H1 (cell line): ENCODE measurements around the gene ZNF83. TPM values are rescaled to one million over a fixed set of nuclear protein-coding genes. Genes with fewer than 3 reads are reported as not detected.
"Not testable (repeated sequence)": the region's sequence is repeated elsewhere in the genome, so short reads cannot be mapped to it uniquely, and the experiment has no call there.

Source experiments
- CTCF ChIA-PET: fragments of 300-600 bp; sonication (Branson Sonifier 250); formaldehyde crosslinking; loops from one replicate; lab custom pipeline; 2021; ENCODE audit not compliant: partially characterized antibody; lab: Charles Lee
- POLR2A ChIA-PET: fragments of 300-600 bp; sonication (Branson Sonifier 250); formaldehyde crosslinking; loops from one replicate; lab custom pipeline; 2021; ENCODE audit warnings: inconsistent platforms; ENCODE audit not compliant: partially characterized antibody; lab: Charles Lee
- DNase-seq, 2 experiments: peaks; one replicate each; pipeline versions ENCODE4 v3.0.0 to v3.0.0-alpha.2; 2010 to 2022; ENCODE audit warnings: low spot score in 2 of 2, low read depth in 1 of 2, mixed read lengths in 1 of 2
- FAIRE-seq: peaks from 2 replicates; lab custom pipeline; 2011; peaks lifted over from hg19 to GRCh38; lab: Jason Lieb, UNC
- H2AFZ ChIP-seq: 2 replicates; pipeline ENCODE4 v1.8.1; 2012; ENCODE audit warnings: low read length, inconsistent platforms
- H2AK5ac ChIP-seq: 2 replicates; pipeline ENCODE4 v1.6.1; 2013; ENCODE audit warnings: low read depth, low read length
- H2BK120ac ChIP-seq: replicated peaks from 2 replicates; pipeline ENCODE3; 2013; ENCODE audit warnings: low read depth, low read length, inconsistent platforms
- H2BK12ac ChIP-seq: 2 replicates; pipeline ENCODE4 v1.6.1; 2013; ENCODE audit warnings: low read depth, low read length
- H2BK15ac ChIP-seq: 2 replicates; pipeline ENCODE4 v1.6.1; 2013; ENCODE audit warnings: low read length
- H2BK20ac ChIP-seq: 2 replicates; pipeline ENCODE4 v1.6.1; 2013; ENCODE audit warnings: low read length
- H2BK5ac ChIP-seq: 2 replicates; pipeline ENCODE4 v1.6.1; 2013; ENCODE audit warnings: low read depth, low read length
- H3K14ac ChIP-seq: 2 replicates; pipeline ENCODE4 v1.6.1; 2013; ENCODE audit warnings: inconsistent platforms; ENCODE audit not compliant: insufficient read length
- H3K18ac ChIP-seq: 2 replicates; pipeline ENCODE4 v1.6.1; 2013; ENCODE audit warnings: low read length; ENCODE audit errors: extremely low read depth
- H3K23ac ChIP-seq: 2 replicates; pipeline ENCODE4 v1.6.1; 2013; ENCODE audit warnings: inconsistent platforms; ENCODE audit not compliant: insufficient read length
- H3K23me2 ChIP-seq: 2 replicates; pipeline ENCODE4 v1.6.1; 2013; ENCODE audit warnings: low read depth, low read length
- H3K27ac ChIP-seq: 2 replicates; pipeline ENCODE4 v1.6.1; 2011; ENCODE audit warnings: low read depth, low read length, inconsistent platforms
- H3K27me3 ChIP-seq, 4 experiments: replicated peaks in 1 of 4; 1 replicate in 1 of 4; 2 replicates in 3 of 4; pipeline versions ENCODE4 v1.6.1 to v1.8.1; 2011 to 2013; ENCODE audit warnings: low read length in 3 of 4, mild to moderate bottlenecking in 3 of 4, inconsistent platforms in 2 of 4, mixed read lengths in 2 of 4, moderate library complexity in 1 of 4; ENCODE audit not compliant: control insufficient read depth in 3 of 4, insufficient read depth in 3 of 4; ENCODE audit errors: extremely low read depth in 1 of 4
- H3K36me3 ChIP-seq, 4 experiments: 2 replicates each; pipeline versions ENCODE4 v1.6.1 to v1.8.1; 2011 to 2013; ENCODE audit warnings: mild to moderate bottlenecking in 4 of 4, low read length in 3 of 4, moderate library complexity in 2 of 4, control low read depth in 1 of 4, inconsistent platforms in 1 of 4; ENCODE audit not compliant: insufficient read depth in 4 of 4, control insufficient read depth in 2 of 4
- H3K4ac ChIP-seq: replicated peaks from 2 replicates; pipeline ENCODE3; 2013; ENCODE audit warnings: low read length, low read depth, mixed read lengths, inconsistent platforms; ENCODE audit not compliant: insufficient read length
- H3K4me1 ChIP-seq, 4 experiments: replicated peaks in 1 of 4; 1 replicate in 1 of 4; 2 replicates in 3 of 4; pipeline versions ENCODE4 v1.6.1 to v1.8.1; 2011 to 2013; ENCODE audit warnings: low read length in 3 of 4, inconsistent platforms in 2 of 4, mixed read lengths in 1 of 4; ENCODE audit not compliant: insufficient read depth in 4 of 4, control insufficient read depth in 3 of 4
- H3K4me2 ChIP-seq, 2 experiments: 2 replicates each; pipeline versions ENCODE4 v1.6.1 to v1.8.1; 2011 to 2013; ENCODE audit warnings: low read depth in 2 of 2, low read length in 2 of 2, control low read depth in 1 of 2, inconsistent platforms in 1 of 2, mild to moderate bottlenecking in 1 of 2; ENCODE audit not compliant: insufficient read depth in 1 of 2
- H3K4me3 ChIP-seq, 4 experiments: fragments of 200-600, 300-600 bp in 1 of 4; sonication (generic), shearing (Covaris generic), sonication (Bioruptor Twin) in 1 of 4; 2 replicates each; pipeline versions ENCODE4 v1.5.1 to v1.8.1; 2011 to 2016; ENCODE audit warnings: low read length in 4 of 4, low read depth in 3 of 4, control low read depth in 2 of 4, inconsistent platforms in 2 of 4, mild to moderate bottlenecking in 2 of 4, mixed read lengths in 1 of 4, moderate library complexity in 1 of 4; ENCODE audit not compliant: insufficient read depth in 2 of 4; ENCODE audit errors: extremely low read depth in 1 of 4
- H3K56ac ChIP-seq: replicated peaks from 2 replicates; pipeline ENCODE3; 2013; ENCODE audit warnings: low read depth, mild to moderate bottlenecking, mixed read lengths, low read length, inconsistent platforms; ENCODE audit not compliant: insufficient read length
- H3K79me1 ChIP-seq: 2 replicates; pipeline ENCODE4 v1.6.1; 2013; ENCODE audit warnings: low read depth, low read length, control low read depth
- H3K79me2 ChIP-seq, 2 experiments: 2 replicates each; pipeline versions ENCODE4 v1.6.1 to v1.8.1; 2012 to 2013; ENCODE audit warnings: low read length in 2 of 2, mild to moderate bottlenecking in 2 of 2, inconsistent platforms in 1 of 2; ENCODE audit not compliant: insufficient read depth in 2 of 2, control insufficient read depth in 1 of 2
- H3K9ac ChIP-seq, 4 experiments: replicated peaks in 1 of 4; 1 replicate in 1 of 4; 2 replicates in 3 of 4; pipeline versions ENCODE4 v1.6.1 to v1.8.1; 2011 to 2013; ENCODE audit warnings: low read depth in 3 of 4, low read length in 3 of 4, control low read depth in 2 of 4, mild to moderate bottlenecking in 2 of 4, moderate library complexity in 2 of 4, inconsistent platforms in 1 of 4; ENCODE audit errors: extremely low read depth in 1 of 4
- H3K9me3 ChIP-seq, 2 experiments: 2 replicates each; pipeline versions ENCODE4 v1.6.1 to v1.8.1; 2012 to 2013; ENCODE audit warnings: mild to moderate bottlenecking in 2 of 2, moderate library complexity in 2 of 2, control low read depth in 1 of 2, inconsistent platforms in 1 of 2, low read depth in 1 of 2, low read length in 1 of 2, mixed read lengths in 1 of 2; ENCODE audit not compliant: insufficient read depth in 2 of 2
- H4K20me1 ChIP-seq, 2 experiments: replicated peaks in 1 of 2; 2 replicates each; pipeline versions ENCODE3 to v1.8.1; 2011 to 2013; ENCODE audit warnings: inconsistent platforms in 2 of 2, low read length in 2 of 2, mild to moderate bottlenecking in 1 of 2; ENCODE audit not compliant: insufficient read depth in 2 of 2, control insufficient read depth in 1 of 2
- H4K5ac ChIP-seq: 2 replicates; pipeline ENCODE4 v1.6.1; 2013; ENCODE audit warnings: low read length, low read depth, mixed read lengths, inconsistent platforms; ENCODE audit not compliant: insufficient read length
- H4K8ac ChIP-seq: 2 replicates; pipeline ENCODE4 v1.8.0; 2013; ENCODE audit warnings: mild to moderate bottlenecking, moderate library complexity, low read length, inconsistent platforms; ENCODE audit not compliant: insufficient read depth; ENCODE audit errors: extremely low read depth
- H4K91ac ChIP-seq: replicated peaks from 2 replicates; pipeline ENCODE3; 2013; ENCODE audit warnings: low read length, mixed read lengths, inconsistent platforms; ENCODE audit not compliant: insufficient read length
- WGBS, 2 experiments: shearing (Covaris generic) in 1 of 2; methylation state at CpG; one replicate each; pipeline versions ENCODE4 v1.1.6 to v1.1.7; 2013 to 2015; ENCODE audit warnings: low lambda C conversion rate in 2 of 2, mixed read lengths in 2 of 2, inconsistent platforms in 1 of 2, low coverage in 1 of 2, missing lambda C conversion rate in 1 of 2; ENCODE audit not compliant: insufficient replicate concordance in 2 of 2, insufficient coverage in 1 of 2, insufficient read length in 1 of 2; ENCODE audit errors: extremely low coverage in 1 of 2, missing lambda C conversion rate in 1 of 2; 5-methylcytosine and 5-hydroxymethylcytosine counted together
- polyA plus RNA-seq, 7 experiments: library from polyadenylated mRNA; depleted of rRNA in 3 of 7; stranded (reverse) in 5 of 7; unstranded in 2 of 7; fragments of >200 nt in 5 of 7; fragments of 200-250 nt in 2 of 7; gene quantifications; 1 replicate in 5 of 7; 2 replicates in 1 of 7; 4 replicates in 1 of 7; pipeline versions ENCODE4 v1.2.1 to v1.2.3, GENCODE V29; 2011 to 2013; ENCODE audit warnings: missing spikeins in 2 of 7, mixed read lengths in 2 of 7
- total RNA-seq: library from RNA; stranded (reverse); fragmentation: NEBNext Ultra II Directional; extraction: Animal tissue kit (Norgen Biotek cat#: 25700); gene quantifications from 2 replicates; pipeline ENCODE4 v1.2.1, GENCODE V29; 2021

Gene ZNF83
- total and polyA plus RNA-seq, 2 of the 8 experiments (the other 6 are each of a cell fraction or from before 2014, with no cell fraction given) = 13.2 to 19.4 TPM

DNA sequence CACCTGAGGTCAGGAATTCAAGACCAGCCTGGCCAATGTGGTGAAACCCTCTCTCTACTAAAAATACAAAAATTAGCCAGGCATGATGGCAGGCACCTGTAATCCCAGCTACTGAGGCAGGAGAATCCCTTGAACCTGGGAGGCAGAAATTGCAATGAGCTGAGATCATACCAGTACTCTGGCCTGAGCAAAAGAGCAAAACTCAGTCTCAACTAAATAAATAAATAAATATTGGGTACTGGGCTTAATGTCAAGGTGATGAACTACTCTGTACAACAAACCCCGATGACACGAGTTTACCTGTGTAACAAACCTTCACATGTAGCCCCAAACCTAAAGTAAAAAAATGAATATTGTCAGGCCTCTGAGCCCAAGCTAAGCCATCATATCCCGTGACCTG is 10.7 kb downstream of the ZNF83 start:
- H3K18ac ChIP-seq, H3K9me3 ChIP-seq, H3K27ac ChIP-seq, H4K91ac ChIP-seq, H3K23me2 ChIP-seq, H2BK12ac ChIP-seq, H3K9ac ChIP-seq, H3K4me2 ChIP-seq, H3K14ac ChIP-seq, DNase-seq, H3K4me3 ChIP-seq, FAIRE-seq, H3K27me3 ChIP-seq, H4K20me1 ChIP-seq, H3K56ac ChIP-seq, H3K4ac ChIP-seq, H2BK5ac ChIP-seq, H2AK5ac ChIP-seq, H2BK20ac ChIP-seq, H3K23ac ChIP-seq, POLR2A ChIA-PET, H2BK15ac ChIP-seq, H3K4me1 ChIP-seq, H4K8ac ChIP-seq, H3K79me1 ChIP-seq, H2BK120ac ChIP-seq, H4K5ac ChIP-seq, H3K79me2 ChIP-seq, H2AFZ ChIP-seq: not testable (repeated sequence)
- 61% methylated on average over 3 of the region's 3 CpGs; no CpG with 5 or more reads in 1 of the 2 experiments for WGBS, 2 experiments
- H3K36me3 ChIP-seq = peaks cover 0 to 36% (median 7%) of the 10 kb centered on the region in 4 experiments; a peak in 4 of 8 replicates
- CTCF ChIA-PET = interaction anchor here (0.6 kb wide), 1 partner anchor 33 kb away, joined by 3 read pairs; no protein-coding TSS in a partner anchor
